Measurements from ENCODE around the gene HECTD3. TPM values are rescaled to one million over a fixed set of nuclear protein-coding genes. Genes with fewer than 3 reads are reported as not detected.

Gene HECTD3
- total RNA-seq, 1 experiment from 2014 or later, result 25.5 TPM

DNA sequence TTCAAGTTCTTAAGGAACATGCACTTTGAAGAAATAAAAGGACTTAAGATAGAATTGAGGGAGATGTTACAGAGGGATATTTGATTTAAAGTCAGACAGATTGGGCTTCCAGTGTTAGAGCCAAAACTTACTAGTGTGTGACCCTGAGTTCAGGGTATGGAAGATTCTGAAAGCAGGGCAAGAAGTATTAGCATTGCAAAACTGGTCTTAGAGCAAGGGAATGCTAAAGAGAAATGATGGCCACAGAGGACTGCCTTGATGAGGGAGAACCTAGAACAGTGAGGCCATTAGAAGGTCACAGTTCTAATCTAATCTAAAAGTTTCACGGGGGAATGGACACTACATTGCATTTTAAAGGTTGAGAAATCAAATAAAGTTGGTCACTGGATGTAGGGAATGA lies 46.4 kb upstream of the HECTD3 start (continued):
- no peak for TF ChIP-seq CTCF (IDR thresholded peaks at IDR 0.05 in 2 of 3, conservative IDR thresholded peaks at IDR 0.05 in 1 of 3; ENCODE audit: borderline replicate concordance in 1 of 3, insufficient read depth in 1 of 3, low read depth in 2 of 3, low read length in 2 of 3)

DNA sequence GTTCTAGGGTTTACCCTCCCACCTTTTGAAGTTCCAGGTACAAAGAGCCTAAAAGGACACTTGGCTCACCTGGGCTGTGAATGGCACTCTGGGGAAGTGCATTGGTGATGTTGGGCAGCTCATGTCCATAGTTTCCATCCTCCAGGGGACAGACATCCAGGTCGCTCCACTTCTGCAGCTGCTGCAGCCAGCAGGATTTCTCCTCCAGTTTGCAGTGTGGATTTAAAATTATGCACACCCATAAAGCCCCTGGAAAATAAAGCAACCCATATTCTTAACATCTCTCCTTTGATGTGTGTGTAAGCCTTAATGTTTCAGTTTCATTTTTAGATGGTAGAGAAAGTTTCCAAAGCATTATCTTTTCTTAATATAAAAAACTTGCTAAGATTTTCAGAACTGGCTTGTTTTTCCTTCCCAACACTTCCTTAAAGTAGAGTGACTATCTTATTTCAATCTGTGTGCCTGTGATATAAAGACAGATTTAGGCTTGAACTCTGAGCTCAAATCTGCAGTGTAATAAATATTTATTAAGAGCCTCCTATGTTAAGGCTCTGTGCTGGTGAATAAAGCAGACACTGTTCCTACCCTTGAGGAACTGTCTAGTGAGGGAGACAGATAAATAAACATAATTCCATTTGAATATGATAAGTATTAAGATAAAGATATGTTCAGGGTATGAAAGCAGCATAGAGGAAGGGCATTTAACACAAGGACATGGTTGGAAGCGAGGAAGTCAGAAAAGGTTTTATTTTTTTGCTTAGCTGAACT lies 40.1 kb upstream of the HECTD3 start:
- no peak overlapping the region for H3K4me3 ChIP-seq (replicated peaks in 1 of 2; ENCODE audit: low read depth in 1 of 2, low read length in 2 of 2)
- no peaks in the 10 kb centered on the region for H3K27me3 ChIP-seq (ENCODE audit: insufficient read depth, low read length)
- CTCF ChIA-PET, result interaction anchor here (0.5 kb wide), 1 partner anchor 1355 kb away, joined by 3 read pairs; no protein-coding TSS in a partner anchor
- no peaks in the 10 kb centered on the region for H3K9me2 ChIP-seq (ENCODE audit: insufficient read depth)
- BruUV-seq (replicated peaks), result no TSS peak
- H3K4me2 ChIP-seq (ENCODE audit: low read length), result no peak overlapping the region
- H3K4me1 ChIP-seq (ENCODE audit: control insufficient read depth in 1 of 2, insufficient read depth in 2 of 2, low read length in 2 of 2), result no peaks in the 10 kb centered on the region
- no peaks in the 10 kb centered on the region for H3K36me3 ChIP-seq (ENCODE audit: control insufficient read depth in 1 of 2, insufficient read depth in 2 of 2, low read length in 2 of 2)
- H3K27ac ChIP-seq (ENCODE audit: low read depth, low read length), result no peak overlapping the region
- no peaks in the 10 kb centered on the region for H3K79me2 ChIP-seq (ENCODE audit: insufficient read depth, low read length)
- intact Hi-C loops (cut with micrococcal nuclease), result no loop called here
- no peaks in the 10 kb centered on the region for H3K9me3 ChIP-seq (ENCODE audit: control insufficient read depth in 1 of 2, insufficient read depth in 1 of 2, low read depth in 1 of 2, low read length in 2 of 2)
- H4K20me1 ChIP-seq (ENCODE audit: insufficient read depth), result no peaks in the 10 kb centered on the region
- TF ChIP-seq SP1 (IDR thresholded peaks at IDR 0.05; ENCODE audit: low read depth), result no peak
- TF ChIP-seq MAX (IDR thresholded peaks at IDR 0.05), result no peak
- no peak for TF ChIP-seq CTCF (IDR thresholded peaks at IDR 0.05 in 2 of 3, conservative IDR thresholded peaks at IDR 0.05 in 1 of 3; ENCODE audit: borderline replicate concordance in 1 of 3, insufficient read depth in 1 of 3, low read depth in 2 of 3, low read length in 2 of 3)
- TF ChIP-seq, protein P1, sequence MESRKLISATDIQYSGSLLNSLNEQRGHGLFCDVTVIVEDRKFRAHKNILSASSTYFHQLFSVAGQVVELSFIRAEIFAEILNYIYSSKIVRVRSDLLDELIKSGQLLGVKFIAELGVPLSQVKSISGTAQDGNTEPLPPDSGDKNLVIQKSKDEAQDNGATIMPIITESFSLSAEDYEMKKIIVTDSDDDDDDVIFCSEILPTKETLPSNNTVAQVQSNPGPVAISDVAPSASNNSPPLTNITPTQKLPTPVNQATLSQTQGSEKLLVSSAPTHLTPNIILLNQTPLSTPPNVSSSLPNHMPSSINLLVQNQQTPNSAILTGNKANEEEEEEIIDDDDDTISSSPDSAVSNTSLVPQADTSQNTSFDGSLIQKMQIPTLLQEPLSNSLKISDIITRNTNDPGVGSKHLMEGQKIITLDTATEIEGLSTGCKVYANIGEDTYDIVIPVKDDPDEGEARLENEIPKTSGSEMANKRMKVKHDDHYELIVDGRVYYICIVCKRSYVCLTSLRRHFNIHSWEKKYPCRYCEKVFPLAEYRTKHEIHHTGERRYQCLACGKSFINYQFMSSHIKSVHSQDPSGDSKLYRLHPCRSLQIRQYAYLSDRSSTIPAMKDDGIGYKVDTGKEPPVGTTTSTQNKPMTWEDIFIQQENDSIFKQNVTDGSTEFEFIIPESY (IDR thresholded peaks at IDR 0.05; ENCODE audit: extremely low read depth, insufficient replicate concordance, low read length), result no peak
- TF ChIP-seq REST (IDR thresholded peaks at IDR 0.05; ENCODE audit: low read depth), result no peak
- TF ChIP-seq CBX3 (IDR thresholded peaks at IDR 0.05; ENCODE audit: low read depth), result no peak
- TF ChIP-seq EGR1 (IDR thresholded peaks at IDR 0.05; ENCODE audit: low read depth), result no peak
- TF ChIP-seq POLR2A (IDR thresholded peaks at IDR 0.05; ENCODE audit: borderline replicate concordance, extremely low read depth, insufficient read depth, insufficient read length), result no peak
- no peak for TF ChIP-seq ZFX (IDR thresholded peaks at IDR 0.05)
- TF ChIP-seq ATF3 (IDR thresholded peaks at IDR 0.05), result no peak
- TF ChIP-seq TCF7L2 (IDR thresholded peaks at IDR 0.05; ENCODE audit: borderline replicate concordance, extremely low read depth, insufficient read depth, insufficient read length), result no peak
- TF ChIP-seq FOSL1 (IDR thresholded peaks at IDR 0.05; ENCODE audit: low read depth), result no peak
- POLR2A ChIA-PET, result no interaction called here
- no peak overlapping the region for H3K9ac ChIP-seq (ENCODE audit: low read length)
- RAD21 ChIA-PET (ENCODE audit: low non-redundant PET in 1 of 2, low total read pairs in 2 of 2, uncharacterized antibody in 2 of 2, unreplicated experiment in 2 of 2), result interaction anchor here in 1 of 2 experiments (0.6 kb wide), 1 partner anchor 40 kb away, joined by 3 read pairs; no protein-coding TSS in a partner anchor
- no peak for DNase-seq (ENCODE audit: low read depth, low spot score)
- no peak overlapping the region for H2AFZ ChIP-seq (ENCODE audit: low read depth, low read length, poor library complexity, severe bottlenecking)
- no peak for ATAC-seq

Measured in HCT116 (cell line).